Measurements from ENCODE around the gene RNF213.

- TF ChIP-seq CTCF (IDR thresholded peaks at IDR 0.05) (no peak), POLR2A (IDR thresholded peaks at IDR 0.05) (no peak)
Measured at GRCh38 chr17:80223838-80224497, 36.7 kb upstream of the RNF213 start.
